Upper lobe of right lung (tissue), 1 donor: ENCODE data around the gene OSMR. TPM values are rescaled to one million over a fixed set of nuclear protein-coding genes. Genes with fewer than 3 reads are reported as not detected.

ENCODE experiments used
- ATAC-seq: fragments of 200-7000 bp; cut with Tn5 transposase; one replicate; pipeline ENCODE4 v1.9.1; 2020; ENCODE audit warnings: mild to moderate bottlenecking, moderate library complexity
- DNase-seq: peaks from one replicate; pipeline ENCODE4 v3.0.0-alpha.2; 2020
- H3K27ac ChIP-seq: fragments of 200-600 bp; one replicate; pipeline ENCODE4 v1.8.0; 2022
- H3K27me3 ChIP-seq: fragments of 200-600 bp; one replicate; pipeline ENCODE4 v1.8.0; 2022; ENCODE audit warnings: mild to moderate bottlenecking
- H3K36me3 ChIP-seq: fragments of 200-600 bp; one replicate; pipeline ENCODE4 v1.8.0; 2022
- H3K4me1 ChIP-seq: fragments of 200-600 bp; one replicate; pipeline ENCODE4 v1.8.0; 2022
- H3K4me3 ChIP-seq: fragments of 200-600 bp; one replicate; pipeline ENCODE4 v1.8.0; 2022; ENCODE audit warnings: mild to moderate bottlenecking
- H3K9me3 ChIP-seq: fragments of 200-600 bp; one replicate; pipeline ENCODE4 v1.8.0; 2022
- intact Hi-C: fragments of 100-400 bp; cut with DNase I; formaldehyde crosslinking; loops from one replicate; pipeline ENCODE4 v1.11.0; 2022
- total RNA-seq: library from RNA; stranded (reverse); fragmentation: NEBNext Ultra II Directional; extraction: Animal tissue kit (Norgen Biotek cat#: 25700); gene quantifications from one replicate; pipeline ENCODE4 v1.2.1, GENCODE V29; 2021
- TF ChIP-seq, protein P1 (sequence below): fragments of 200-600 bp; IDR thresholded peaks from one replicate; pipeline ENCODE4 v1.8.0; 2022; ENCODE audit warnings: antibody characterized with exemption
- donor health status: DM: no; HTN: yes; CAD: no; lungs with severe emphysema.

Gene OSMR
- total RNA-seq, 1 donor from 2014 or later = 85.6 TPM

DNA sequence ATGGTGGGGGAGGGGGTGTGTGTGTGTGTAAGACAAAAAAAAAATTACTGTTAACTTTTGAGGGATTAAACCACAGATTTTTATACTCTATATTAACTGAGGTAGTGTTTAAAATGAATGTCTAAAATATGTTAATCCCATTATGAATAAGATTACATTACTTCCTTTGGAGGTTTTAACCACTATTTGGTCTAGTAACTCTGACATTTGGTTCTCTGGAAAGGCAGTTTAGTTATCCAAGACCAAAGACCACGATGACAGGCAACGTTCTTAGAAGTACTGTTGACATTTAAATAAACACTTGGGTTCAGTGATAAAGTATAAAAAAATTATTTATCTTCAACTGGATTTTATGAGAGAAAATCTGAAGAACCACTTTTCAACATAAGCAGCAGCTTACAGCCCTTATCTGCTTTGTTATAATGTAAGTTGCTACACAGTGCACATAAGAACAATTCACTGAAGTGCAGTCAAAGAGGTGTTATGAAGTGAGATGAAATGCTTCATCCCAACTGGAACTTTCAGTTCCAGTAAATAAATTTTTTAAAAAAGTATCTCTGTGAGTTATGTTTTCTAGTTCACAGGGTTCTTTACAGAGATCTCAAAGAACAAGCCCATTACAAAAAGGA is 94.5 kb downstream of the OSMR start:
- Histone ChIP-seq H3K27me3 (no peaks in the 10 kb centered on the region), H3K36me3 (peaks cover 70% of the 10 kb centered on the region), H3K27ac (no peak overlapping the region), H3K4me1 (no peaks in the 10 kb centered on the region), H3K9me3 (no peaks in the 10 kb centered on the region), H3K4me3 (no peak overlapping the region)
- DNase-seq (no peak), ATAC-seq (peak; percentile 49)
- TF ChIP-seq, protein P1, sequence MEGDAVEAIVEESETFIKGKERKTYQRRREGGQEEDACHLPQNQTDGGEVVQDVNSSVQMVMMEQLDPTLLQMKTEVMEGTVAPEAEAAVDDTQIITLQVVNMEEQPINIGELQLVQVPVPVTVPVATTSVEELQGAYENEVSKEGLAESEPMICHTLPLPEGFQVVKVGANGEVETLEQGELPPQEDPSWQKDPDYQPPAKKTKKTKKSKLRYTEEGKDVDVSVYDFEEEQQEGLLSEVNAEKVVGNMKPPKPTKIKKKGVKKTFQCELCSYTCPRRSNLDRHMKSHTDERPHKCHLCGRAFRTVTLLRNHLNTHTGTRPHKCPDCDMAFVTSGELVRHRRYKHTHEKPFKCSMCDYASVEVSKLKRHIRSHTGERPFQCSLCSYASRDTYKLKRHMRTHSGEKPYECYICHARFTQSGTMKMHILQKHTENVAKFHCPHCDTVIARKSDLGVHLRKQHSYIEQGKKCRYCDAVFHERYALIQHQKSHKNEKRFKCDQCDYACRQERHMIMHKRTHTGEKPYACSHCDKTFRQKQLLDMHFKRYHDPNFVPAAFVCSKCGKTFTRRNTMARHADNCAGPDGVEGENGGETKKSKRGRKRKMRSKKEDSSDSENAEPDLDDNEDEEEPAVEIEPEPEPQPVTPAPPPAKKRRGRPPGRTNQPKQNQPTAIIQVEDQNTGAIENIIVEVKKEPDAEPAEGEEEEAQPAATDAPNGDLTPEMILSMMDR = no peak
- intact Hi-C loops = no loop called here

DNA sequence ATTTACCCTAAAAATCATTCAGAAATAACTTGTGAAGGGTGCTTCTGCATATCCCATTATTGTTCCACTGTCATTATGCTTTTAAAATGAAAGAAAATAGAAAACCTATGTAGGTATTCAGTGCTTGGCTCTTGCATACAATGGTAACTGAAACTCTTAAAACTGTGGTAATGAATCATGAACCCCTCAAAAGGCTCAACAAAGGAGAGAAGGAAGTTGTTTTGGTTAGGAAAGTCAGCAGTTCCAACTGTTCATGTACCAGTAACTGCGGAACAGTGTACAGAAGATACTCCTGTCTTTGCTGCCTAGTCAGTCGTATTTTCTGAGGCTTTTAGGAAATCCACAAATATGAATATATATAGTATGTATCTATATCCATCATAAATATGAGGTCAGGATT is 96.1 kb downstream of the OSMR start:
- Histone ChIP-seq H3K27me3 (no peaks in the 10 kb centered on the region), H3K27ac (no peak overlapping the region), H3K36me3 (peaks cover 75% of the 10 kb centered on the region), H3K4me3 (no peak overlapping the region), H3K9me3 (no peaks in the 10 kb centered on the region), H3K4me1 (no peaks in the 10 kb centered on the region)
- intact Hi-C loops = no loop called here
- TF ChIP-seq, protein P1 = no peak
- DNase-seq (no peak), ATAC-seq (no peak)

DNA sequence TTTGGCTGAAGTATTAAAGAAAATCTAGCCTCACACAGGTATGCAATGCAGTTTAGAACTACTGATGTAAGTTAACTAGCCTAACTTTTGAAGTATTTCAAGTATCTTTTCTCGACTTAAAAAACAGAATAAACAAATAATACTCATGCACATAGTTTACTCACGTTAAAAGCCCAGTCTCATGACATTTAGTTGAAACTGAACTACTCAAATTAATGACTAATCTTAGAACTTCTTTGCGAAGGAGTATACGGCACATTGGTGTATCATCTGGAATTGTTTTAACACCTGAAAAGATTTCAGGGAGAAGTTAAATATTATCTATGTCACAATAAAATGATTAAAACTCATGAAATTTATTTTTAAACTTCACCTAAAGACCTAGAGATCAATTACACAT is 98.5 kb downstream of the OSMR start:
- TF ChIP-seq, protein P1 = no peak
- Histone ChIP-seq H3K9me3 (no peaks in the 10 kb centered on the region), H3K4me1 (no peaks in the 10 kb centered on the region), H3K4me3 (no peak overlapping the region), H3K36me3 (peaks cover 80% of the 10 kb centered on the region), H3K27me3 (no peaks in the 10 kb centered on the region), H3K27ac (no peak overlapping the region)
- ATAC-seq (no peak), DNase-seq (no peak)
- intact Hi-C loops = no loop called here

DNA sequence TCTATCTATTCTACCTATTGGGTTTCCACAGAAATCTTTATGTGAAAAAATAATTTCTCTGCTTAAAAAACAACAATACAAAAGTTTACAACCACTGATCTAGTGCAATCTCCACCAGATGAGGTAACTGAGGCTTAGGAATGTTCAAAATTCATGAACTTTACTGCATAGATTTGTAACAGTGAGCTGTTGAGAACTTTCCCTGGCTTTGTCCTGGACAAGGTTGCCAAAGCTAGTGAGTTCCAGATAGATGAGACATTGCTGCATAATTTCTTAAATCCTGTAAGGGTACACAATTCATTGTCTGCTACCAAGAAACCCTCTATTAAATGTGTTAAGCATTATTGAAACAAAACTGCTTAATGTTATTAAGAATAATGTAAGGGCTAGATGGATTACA is 102.7 kb downstream of the OSMR start:
- Histone ChIP-seq H3K36me3 (peaks cover 97% of the 10 kb centered on the region), H3K27me3 (no peaks in the 10 kb centered on the region), H3K9me3 (no peaks in the 10 kb centered on the region), H3K27ac (no peak overlapping the region), H3K4me1 (no peaks in the 10 kb centered on the region), H3K4me3 (no peak overlapping the region)
- no peak for DNase-seq
- ATAC-seq = no peak
- TF ChIP-seq, protein P1 = no peak
- intact Hi-C loops = no loop called here

DNA sequence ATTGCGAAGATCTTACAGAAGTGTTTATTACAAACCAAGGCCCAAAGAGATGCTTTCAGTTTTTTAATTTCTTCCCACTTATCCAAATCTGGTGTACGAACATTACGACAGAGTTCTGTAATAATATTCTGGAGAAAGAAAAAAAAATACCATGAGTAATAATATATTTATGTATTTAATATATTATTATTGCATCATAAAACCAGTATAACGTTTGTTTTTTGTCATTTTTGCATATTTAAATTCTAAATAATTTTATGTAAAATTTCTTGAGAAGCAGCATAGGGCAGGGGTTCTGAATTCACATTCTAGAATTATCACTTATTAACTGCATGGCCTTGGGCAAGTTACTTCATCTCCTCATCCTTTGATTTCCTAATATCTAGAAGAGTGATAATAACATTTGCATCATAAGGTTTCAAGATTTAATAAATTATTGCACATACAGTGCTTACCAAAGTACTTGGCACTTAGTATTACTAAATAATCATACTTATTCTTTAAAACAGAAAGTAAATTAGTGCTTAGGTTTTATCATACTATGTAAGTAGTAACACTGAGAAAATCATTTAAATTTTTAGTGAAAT is 107.7 kb downstream of the OSMR start:
- Histone ChIP-seq H3K4me1 (no peaks in the 10 kb centered on the region), H3K36me3 (peaks cover 96% of the 10 kb centered on the region), H3K27me3 (no peaks in the 10 kb centered on the region), H3K27ac (no peak overlapping the region), H3K9me3 (no peaks in the 10 kb centered on the region), H3K4me3 (no peak overlapping the region)
- TF ChIP-seq, protein P1 = no peak
- ATAC-seq (no peak), DNase-seq (no peak)
- intact Hi-C loops = no loop called here
